Right lobe of liver (tissue), 4 donors: ENCODE data around the gene TMEM240.
"Not testable (repeated sequence)": the region's sequence is repeated elsewhere in the genome, so short reads cannot be mapped to it uniquely, and the experiment has no call there.

Experiments
- CTCF ChIP-seq, 4 donors: fragments of 200-600 bp in 3 of 4; fragments of 450-650 bp in 1 of 4; IDR thresholded peaks; one replicate each; pipeline versions ENCODE4 v1.5.1 to v1.8.0; 2016 to 2022; ENCODE audit warnings: antibody characterized with exemption in 4 of 4, mild to moderate bottlenecking in 2 of 4
- POLR2A ChIP-seq: fragments of 450-650 bp; IDR thresholded peaks from one replicate; pipeline ENCODE4 v1.6.1; 2017; ENCODE audit warnings: antibody characterized with exemption, mild to moderate bottlenecking
- donor health status: DM: no; HTN: no; CAD: no.
- donor health status: DM: no; HTN: no; CAD: no.
- donor health status: DM: no; HTN: yes; CAD: no.

GRCh38 chr1:1523226-1523625 is 17.2 kb downstream of the TMEM240 start:
- TF ChIP-seq POLR2A; CTCF (IDR thresholded peaks at IDR 0.05): not testable (repeated sequence)
